Neuronal stem cell (in vitro differentiated cells): ENCODE results near the gene PTPN23.

Source experiments
- DNase-seq: peaks from one replicate; pipeline ENCODE4 v3.0.0-alpha.2; 2013; ENCODE audit warnings: low spot score
- H2AFZ ChIP-seq: one replicate; pipeline ENCODE4 v1.6.1; 2013; ENCODE audit warnings: mild to moderate bottlenecking, low read length, inconsistent platforms
- H2AK5ac ChIP-seq: 2 replicates; pipeline ENCODE4 v1.6.1; 2013; ENCODE audit warnings: low read depth, mild to moderate bottlenecking, inconsistent platforms, low read length, moderate library complexity, mixed read lengths
- H2BK120ac ChIP-seq: 2 replicates; pipeline ENCODE4 v1.6.1; 2013; ENCODE audit warnings: low read depth, mild to moderate bottlenecking, inconsistent platforms, low read length, moderate library complexity, mixed read lengths
- H2BK12ac ChIP-seq: one replicate; pipeline ENCODE4 v1.6.1; 2013; ENCODE audit warnings: low read length, inconsistent platforms
- H2BK15ac ChIP-seq: 2 replicates; pipeline ENCODE4 v1.6.1; 2013; ENCODE audit warnings: mild to moderate bottlenecking, low read length, inconsistent platforms, mixed read lengths
- H2BK5ac ChIP-seq: one replicate; pipeline ENCODE4 v1.6.1; 2013; ENCODE audit warnings: inconsistent platforms, mild to moderate bottlenecking, low read length, moderate library complexity
- H3K14ac ChIP-seq: one replicate; pipeline ENCODE4 v1.6.1; 2013; ENCODE audit warnings: low read length, inconsistent platforms
- H3K18ac ChIP-seq: 2 replicates; pipeline ENCODE4 v1.6.1; 2013; ENCODE audit warnings: low read length, inconsistent platforms
- H3K23ac ChIP-seq: 2 replicates; pipeline ENCODE4 v1.6.1; 2013; ENCODE audit warnings: low read depth, mild to moderate bottlenecking, mixed read lengths, low read length, inconsistent platforms; ENCODE audit not compliant: poor library complexity
- H3K27ac ChIP-seq: replicated peaks from 3 replicates; pipeline ENCODE4 v1.5.1; 2013; ENCODE audit warnings: low read length, inconsistent platforms
- H3K27me3 ChIP-seq, 3 experiments: 2 replicates each; pipeline ENCODE4 v1.6.1; 2013; ENCODE audit warnings: low read length in 3 of 3, mild to moderate bottlenecking in 2 of 3, inconsistent platforms in 1 of 3, low read depth in 1 of 3, mixed read lengths in 1 of 3, moderate library complexity in 1 of 3; ENCODE audit not compliant: control insufficient read depth in 3 of 3, insufficient read depth in 3 of 3
- H3K36me3 ChIP-seq, 2 donors: replicated peaks in 1 of 2; 2 replicates each; pipeline ENCODE4 v1.6.1; 2013; ENCODE audit warnings: low read length in 2 of 2; ENCODE audit not compliant: control insufficient read depth in 2 of 2, insufficient read depth in 2 of 2
- H3K4ac ChIP-seq: 2 replicates; pipeline ENCODE4 v1.6.1; 2013; ENCODE audit warnings: inconsistent platforms, mild to moderate bottlenecking, low read length, moderate library complexity
- H3K4me1 ChIP-seq, 2 donors: 1 replicate in 1 of 2; 2 replicates in 1 of 2; pipeline ENCODE4 v1.6.1; 2013; ENCODE audit warnings: low read length in 2 of 2, low read depth in 1 of 2; ENCODE audit not compliant: control insufficient read depth in 2 of 2, insufficient read depth in 1 of 2
- H3K4me2 ChIP-seq: one replicate; pipeline ENCODE4 v1.6.1; 2013; ENCODE audit warnings: mild to moderate bottlenecking, low read length, inconsistent platforms; ENCODE audit not compliant: insufficient read depth, poor library complexity, severe bottlenecking
- H3K4me3 ChIP-seq, 2 donors: 2 replicates each; pipeline ENCODE4 v1.5.1; 2013; ENCODE audit warnings: low read length in 2 of 2, mild to moderate bottlenecking in 2 of 2, inconsistent platforms in 1 of 2, moderate library complexity in 1 of 2
- H3K79me1 ChIP-seq: one replicate; pipeline ENCODE4 v1.6.1; 2013; ENCODE audit warnings: low read depth, mild to moderate bottlenecking, inconsistent platforms, low read length, moderate library complexity
- H3K9ac ChIP-seq: one replicate; pipeline ENCODE4 v1.6.1; 2013; ENCODE audit warnings: mild to moderate bottlenecking, low read depth, low read length, inconsistent platforms; ENCODE audit not compliant: poor library complexity
- H3K9me3 ChIP-seq, 2 donors: replicated peaks in 1 of 2; 2 replicates each; pipeline versions ENCODE3 to v1.6.1; 2013; ENCODE audit warnings: low read length in 2 of 2, mild to moderate bottlenecking in 2 of 2, inconsistent platforms in 1 of 2, low read depth in 1 of 2, mixed read lengths in 1 of 2, moderate library complexity in 1 of 2; ENCODE audit not compliant: control insufficient read depth in 2 of 2, insufficient read depth in 1 of 2
- H4K8ac ChIP-seq: one replicate; pipeline ENCODE4 v1.6.1; 2013; ENCODE audit warnings: low read depth, mild to moderate bottlenecking, inconsistent platforms, low read length, moderate library complexity
- H4K91ac ChIP-seq: one replicate; pipeline ENCODE4 v1.6.1; 2013; ENCODE audit warnings: low read length, low read depth, mild to moderate bottlenecking, inconsistent platforms; ENCODE audit not compliant: poor library complexity
- WGBS, 2 donors: extraction: QIAGEN DNeasy Blood & Tissue Kit; methylation state at CpG; one replicate each; pipeline ENCODE4 v1.1.7; 2013; ENCODE audit warnings: missing lambda C conversion rate in 2 of 2, mixed read lengths in 1 of 2; ENCODE audit not compliant: insufficient read length in 2 of 2, insufficient replicate concordance in 1 of 2; ENCODE audit errors: extremely low coverage in 2 of 2; 5-methylcytosine and 5-hydroxymethylcytosine counted together

The PTPN23 gene

DNA sequence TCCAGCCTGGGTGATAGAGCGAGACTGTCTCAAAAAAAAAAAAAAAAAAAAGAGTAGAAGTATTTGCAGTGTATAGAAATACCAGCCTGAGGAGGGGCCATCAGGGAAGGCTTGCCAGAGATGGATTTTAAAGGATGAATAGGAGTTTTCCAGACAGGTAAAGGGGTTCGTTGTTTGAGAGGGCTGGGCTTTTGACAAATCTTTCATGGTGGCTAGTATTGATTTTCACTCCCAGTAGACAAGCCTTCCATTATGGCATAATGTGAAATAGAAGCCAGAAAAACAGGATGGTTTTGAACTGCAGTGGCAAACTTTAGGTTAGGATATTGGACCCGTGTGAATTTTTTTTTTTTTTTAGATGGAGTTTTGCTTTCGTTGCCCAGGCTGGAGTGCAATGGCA lies 3.6 kb downstream of the PTPN23 start:
- WGBS, 2 donors, result no CpG with 5 or more reads among the region's 4 CpGs
- no peaks in the 10 kb centered on the region for H3K27me3 ChIP-seq

DNA sequence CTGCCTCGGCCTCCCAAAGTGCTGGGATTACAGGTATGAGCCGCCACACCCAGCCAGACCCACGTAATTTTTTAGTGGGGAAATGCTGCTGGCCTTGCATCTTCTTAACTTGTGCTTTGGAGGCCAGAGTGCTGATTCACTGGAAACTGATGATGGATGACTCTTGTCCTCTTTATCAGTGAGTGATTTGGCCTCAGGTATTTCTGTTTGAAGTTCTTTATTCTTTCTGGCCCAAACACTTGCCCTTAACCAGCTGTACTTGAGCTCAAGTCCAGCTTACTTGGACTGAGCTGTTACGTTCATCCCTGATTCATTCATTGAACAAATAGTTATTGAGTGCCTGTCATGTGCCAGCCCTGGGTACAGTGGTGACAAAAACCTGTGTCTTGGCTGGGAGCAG lies 4.2 kb downstream of the PTPN23 start:
- Histone ChIP-seq H4K8ac (no peak overlapping the region), H3K4me2 (no peak overlapping the region), H4K91ac (no peak overlapping the region), H3K4me1 (peaks cover 5% of the 10 kb centered on the region in 2 donors), H2BK5ac (no peak overlapping the region), H3K27ac (no peak overlapping the region), H3K9ac (no peak overlapping the region), H2AFZ (no peak overlapping the region), H3K14ac (no peak overlapping the region), H2BK12ac (no peak overlapping the region), H3K36me3 (peaks cover 0 to 48% of the 10 kb centered on the region in 2 donors), H2BK15ac (no peak overlapping the region), H3K18ac (no peak overlapping the region), H3K79me1 (peaks cover 4% of the 10 kb centered on the region), H3K9me3 (no peaks in the 10 kb centered on the region), H3K4me3 (no peak overlapping the region), H3K23ac (no peak overlapping the region), H3K27me3 (no peaks in the 10 kb centered on the region), H2BK120ac (no peak overlapping the region), H2AK5ac (no peak overlapping the region), H3K4ac (no peak overlapping the region)
- DNase-seq, result no peak
- no CpG with 5 or more reads among the region's 4 CpGs for WGBS, 2 donors

More for the DNA sequence above, 3.6 kb downstream of the PTPN23 start:
- Histone ChIP-seq H3K4me1 (peaks cover 5 to 6% of the 10 kb centered on the region in 2 donors), H3K9ac (no peak overlapping the region), H3K4me3 (no peak overlapping the region), H3K14ac (no peak overlapping the region), H4K91ac (no peak overlapping the region), H2AFZ (no peak overlapping the region), H2AK5ac (no peak overlapping the region), H2BK15ac (no peak overlapping the region), H3K27ac (no peak overlapping the region), H2BK12ac (no peak overlapping the region), H3K4ac (no peak overlapping the region), H4K8ac (no peak overlapping the region), H3K9me3 (no peaks in the 10 kb centered on the region), H3K79me1 (peaks cover 4% of the 10 kb centered on the region), H3K4me2 (no peak overlapping the region), H2BK120ac (no peak overlapping the region), H3K18ac (no peak overlapping the region), H3K23ac (no peak overlapping the region), H2BK5ac (no peak overlapping the region), H3K36me3 (peaks cover 0 to 48% of the 10 kb centered on the region in 2 donors)
- no peak for DNase-seq

DNA sequence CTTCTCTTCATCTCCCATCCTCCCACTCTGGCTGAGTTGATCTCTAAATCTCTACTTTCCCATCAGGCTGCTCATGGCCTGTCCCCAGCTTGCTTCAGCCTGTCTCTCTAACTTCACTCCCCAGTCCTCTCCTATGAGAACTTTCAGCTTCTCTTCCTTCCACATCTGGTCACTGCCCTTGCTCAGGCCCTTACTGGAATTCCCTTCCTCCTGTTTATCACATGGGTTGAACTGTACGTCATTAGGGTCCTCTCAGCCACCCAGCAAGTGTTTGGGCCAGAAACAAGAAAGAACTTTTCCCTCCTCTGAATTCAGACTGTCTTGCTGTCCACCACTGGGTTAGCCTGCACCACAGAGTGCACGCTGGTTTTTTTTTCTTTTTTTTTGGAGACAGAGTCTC lies 5.0 kb downstream of the PTPN23 start:
- Histone ChIP-seq H3K4me1 (peaks cover 5% of the 10 kb centered on the region in 2 donors), H3K27me3 (no peaks in the 10 kb centered on the region), H3K9me3 (no peaks in the 10 kb centered on the region), H4K8ac (no peak overlapping the region), H4K91ac (no peak overlapping the region), H3K14ac (no peak overlapping the region), H3K9ac (no peak overlapping the region), H2AK5ac (no peak overlapping the region), H3K18ac (no peak overlapping the region), H3K36me3 (peaks cover 0 to 52% of the 10 kb centered on the region in 2 donors), H3K23ac (no peak overlapping the region), H3K4ac (no peak overlapping the region), H3K4me3 (no peak overlapping the region), H2BK5ac (no peak overlapping the region), H2AFZ (no peak overlapping the region), H2BK15ac (no peak overlapping the region), H3K27ac (no peak overlapping the region), H2BK120ac (no peak overlapping the region), H2BK12ac (no peak overlapping the region), H3K79me1 (peaks cover 4% of the 10 kb centered on the region), H3K4me2 (no peak overlapping the region)
- no CpG with 5 or more reads among the region's 2 CpGs for WGBS, 2 donors
- DNase-seq, result no peak

DNA sequence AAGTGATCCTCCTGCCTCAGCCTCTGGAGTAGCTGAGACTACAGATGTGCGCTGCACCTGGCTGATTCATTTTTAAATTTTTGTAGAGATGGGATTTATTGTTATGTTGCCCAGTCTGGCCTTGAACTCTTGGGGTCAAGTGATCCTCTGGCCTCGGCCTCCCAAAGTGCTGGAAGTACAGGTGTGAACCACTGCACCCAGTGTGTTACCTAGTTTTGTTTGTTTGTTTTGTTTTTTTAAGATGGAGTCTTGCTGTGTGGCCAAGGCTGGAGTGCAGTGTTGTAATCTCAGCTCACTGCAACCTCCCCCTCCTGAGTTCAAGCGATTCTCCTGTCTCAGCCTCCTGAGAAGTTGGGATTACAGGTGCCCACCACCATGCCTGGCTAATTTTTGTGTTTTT lies 12.1 kb downstream of the PTPN23 start:
- peaks cover 12 to 17% of the 10 kb centered on the region in 2 donors for H3K4me1 ChIP-seq
- H3K4me2 ChIP-seq, result no peak overlapping the region
- peaks cover 0 to 47% of the 10 kb centered on the region in 2 donors for H3K36me3 ChIP-seq
- no CpG with 5 or more reads among the region's 3 CpGs for WGBS, 2 donors
- no peaks in the 10 kb centered on the region for H3K9me3 ChIP-seq
- H4K91ac ChIP-seq, result no peak overlapping the region
- no peak overlapping the region for H2BK5ac ChIP-seq
- no peak for DNase-seq
- no peak overlapping the region for H4K8ac ChIP-seq
- no peak overlapping the region for H3K18ac ChIP-seq
- no peak overlapping the region for H3K27ac ChIP-seq
- H2BK15ac ChIP-seq, result no peak overlapping the region
- no peak overlapping the region for H2BK120ac ChIP-seq
- H3K23ac ChIP-seq, result no peak overlapping the region
- H3K14ac ChIP-seq, result no peak overlapping the region
- no peak overlapping the region for H2AK5ac ChIP-seq
- H3K9ac ChIP-seq, result no peak overlapping the region
- no peak overlapping the region for H2AFZ ChIP-seq
- no peak overlapping the region for H2BK12ac ChIP-seq
- H3K79me1 ChIP-seq, result peaks cover 6% of the 10 kb centered on the region
- H3K4ac ChIP-seq, result no peak overlapping the region
- no peaks in the 10 kb centered on the region for H3K27me3 ChIP-seq
- H3K4me3 ChIP-seq, result no peak overlapping the region
